Ovary (tissue), 3 donors: ENCODE results near the gene GLYATL1B.
"Not testable (repeated sequence)": the region's sequence is repeated elsewhere in the genome, so short reads cannot be mapped to it uniquely, and the experiment has no call there.

Source experiments
- EP300 ChIP-seq: sonication (generic); formaldehyde crosslinking; IDR thresholded peaks from one replicate; pipeline ENCODE4 v1.6.1; 2017; ENCODE audit warnings: antibody characterized with exemption
- TF ChIP-seq, protein P1 (sequence below), 3 donors: fragments of 450-650 bp in 2 of 3; fragments of 200-600 bp in 1 of 3; IDR thresholded peaks; one replicate each; pipeline versions ENCODE4 v1.5.1 to v1.8.0; 2016 to 2022; ENCODE audit warnings: antibody characterized with exemption in 3 of 3, mild to moderate bottlenecking in 1 of 3
- donor health status: DM: no; HTN: no; CAD: no.

DNA sequence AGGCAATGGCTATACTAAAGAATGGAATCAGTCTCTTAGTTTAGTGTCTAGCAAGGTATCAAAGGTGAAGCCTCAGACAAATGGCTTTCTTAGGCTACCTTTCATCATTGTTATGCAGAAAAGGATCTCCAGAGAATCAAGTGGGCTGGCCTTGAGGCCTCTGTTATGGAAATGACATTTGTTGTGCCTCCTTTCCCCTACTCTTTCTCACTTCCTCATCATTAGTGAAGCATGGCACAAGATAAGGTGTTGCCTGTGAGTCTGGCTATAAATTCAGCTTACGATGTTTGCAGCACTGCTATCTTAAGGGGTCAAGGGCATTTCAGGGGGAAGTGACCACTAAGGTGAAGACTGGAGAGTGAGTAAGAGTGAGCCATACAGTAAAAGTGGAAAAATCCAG lies 9.1 kb downstream of the GLYATL1B start:
- TF ChIP-seq, protein P1, sequence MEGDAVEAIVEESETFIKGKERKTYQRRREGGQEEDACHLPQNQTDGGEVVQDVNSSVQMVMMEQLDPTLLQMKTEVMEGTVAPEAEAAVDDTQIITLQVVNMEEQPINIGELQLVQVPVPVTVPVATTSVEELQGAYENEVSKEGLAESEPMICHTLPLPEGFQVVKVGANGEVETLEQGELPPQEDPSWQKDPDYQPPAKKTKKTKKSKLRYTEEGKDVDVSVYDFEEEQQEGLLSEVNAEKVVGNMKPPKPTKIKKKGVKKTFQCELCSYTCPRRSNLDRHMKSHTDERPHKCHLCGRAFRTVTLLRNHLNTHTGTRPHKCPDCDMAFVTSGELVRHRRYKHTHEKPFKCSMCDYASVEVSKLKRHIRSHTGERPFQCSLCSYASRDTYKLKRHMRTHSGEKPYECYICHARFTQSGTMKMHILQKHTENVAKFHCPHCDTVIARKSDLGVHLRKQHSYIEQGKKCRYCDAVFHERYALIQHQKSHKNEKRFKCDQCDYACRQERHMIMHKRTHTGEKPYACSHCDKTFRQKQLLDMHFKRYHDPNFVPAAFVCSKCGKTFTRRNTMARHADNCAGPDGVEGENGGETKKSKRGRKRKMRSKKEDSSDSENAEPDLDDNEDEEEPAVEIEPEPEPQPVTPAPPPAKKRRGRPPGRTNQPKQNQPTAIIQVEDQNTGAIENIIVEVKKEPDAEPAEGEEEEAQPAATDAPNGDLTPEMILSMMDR (IDR thresholded peaks at IDR 0.05) = not testable (repeated sequence)
- TF ChIP-seq EP300 = not testable (repeated sequence)
